ENCODE measurements around the gene ARHGEF4. TPM values are rescaled to one million over a fixed set of nuclear protein-coding genes. Genes with fewer than 3 reads are reported as not detected.

The ARHGEF4 gene
- total and polyA plus RNA-seq, 10 of the 15 experiments (the other 5 are each of a cell fraction or from before 2014, with no cell fraction given), result 0.02 to 0.24 (median 0.16) TPM; not detected in 6

DNA sequence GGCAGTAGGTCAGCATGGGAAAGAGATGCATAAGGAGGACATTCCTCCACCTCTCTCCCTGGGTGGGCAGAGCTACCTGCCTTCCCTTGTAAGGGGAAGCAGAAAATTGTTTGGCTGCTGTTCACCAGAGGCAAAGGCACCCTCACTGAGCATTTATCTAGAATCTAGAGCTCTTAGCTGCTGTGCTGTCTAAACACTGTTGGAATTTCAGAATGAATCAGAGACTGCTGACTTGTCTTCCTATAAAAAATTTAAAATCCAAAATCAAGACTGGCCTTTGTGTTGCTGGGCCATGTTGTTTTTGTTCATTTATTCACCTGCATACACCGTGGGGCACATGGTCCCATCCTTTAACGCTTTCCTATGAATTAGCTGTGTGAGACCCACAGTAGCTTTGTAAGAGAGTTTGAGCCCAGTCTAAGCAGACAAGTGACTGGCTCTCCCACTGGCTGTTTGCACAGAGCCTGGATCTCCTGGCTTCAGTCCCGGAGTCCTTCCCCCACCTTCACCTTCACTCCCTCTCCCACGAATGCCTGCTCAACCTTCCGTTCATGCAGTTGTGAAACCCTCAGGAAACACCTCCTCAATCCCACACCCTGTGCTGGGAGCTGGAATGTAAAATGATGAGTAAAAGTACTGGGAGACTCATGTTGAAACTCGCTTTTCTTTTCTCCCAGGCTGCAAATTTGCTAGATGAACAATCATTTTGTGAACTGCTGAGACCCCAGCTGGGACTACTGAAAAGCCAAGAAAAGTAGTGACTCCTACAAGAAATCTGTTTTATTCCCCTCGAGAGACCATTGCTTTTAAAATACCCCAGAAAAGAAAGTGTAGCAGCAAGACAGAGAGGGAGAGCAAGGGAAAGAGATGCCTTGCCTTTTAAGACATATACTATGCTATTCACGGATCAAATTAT, 180.4 kb downstream of the ARHGEF4 start:
- FAIRE-seq (no peak), ATAC-seq (no peak), DNase-seq (ENCODE audit: low read depth, low spot score) (no peak)
- H3K36me3 ChIP-seq (ENCODE audit: control insufficient read depth in 2 of 2, insufficient read depth in 2 of 2, low read length in 1 of 2), result no peaks in the 10 kb centered on the region
- H3K79me2 ChIP-seq (ENCODE audit: control insufficient read depth, insufficient read depth, low read length), result no peaks in the 10 kb centered on the region
- RAD21 ChIA-PET (ENCODE audit: unreplicated experiment), result interaction anchor here (1.0 kb wide), 1 partner anchor 10 kb away, joined by 5 read pairs; no protein-coding TSS in a partner anchor
- no peak overlapping the region for H3K4me2 ChIP-seq (ENCODE audit: control insufficient read depth, insufficient read depth)
- in situ Hi-C loops (cut with MboI) (no loop called here), intact Hi-C loops (cut with micrococcal nuclease; ENCODE audit: unreplicated experiment) (no loop called here)
- H3K4me1 ChIP-seq (ENCODE audit: control insufficient read depth, insufficient read depth, low read length), result no peaks in the 10 kb centered on the region
- BruUV-seq (replicated peaks), result no TSS peak
- POLR2A ChIA-PET, result no interaction called here
- no peaks in the 10 kb centered on the region for H3K9me3 ChIP-seq (replicated peaks; ENCODE audit: control insufficient read depth, insufficient read depth, low read length)
- peaks cover 0 to 3% of the 10 kb centered on the region in 2 experiments; a peak in 1 of 4 replicates for H3K27me3 ChIP-seq (replicated peaks in 1 of 2; ENCODE audit: control insufficient read depth in 2 of 2, insufficient read depth in 2 of 2, low read length in 1 of 2)
- no peak overlapping the region for H2AFZ ChIP-seq (ENCODE audit: control insufficient read depth, low read depth, low read length)
- 9% methylated on average over 8 of the region's 8 CpGs for WGBS (ENCODE audit: insufficient coverage, insufficient replicate concordance, low lambda C conversion rate, missing lambda C conversion rate)
- no peaks in the 10 kb centered on the region for H4K20me1 ChIP-seq (ENCODE audit: control insufficient read depth, insufficient read depth)
- no peak overlapping the region for H3K9ac ChIP-seq (ENCODE audit: control insufficient read depth, insufficient read depth, low read length)
- H3K4me3 ChIP-seq, result no peak overlapping the region
- SMC1A ChIA-PET (ENCODE audit: uncharacterized antibody, unreplicated experiment), result no interaction called here
- H3K27ac ChIP-seq (ENCODE audit: control insufficient read depth, insufficient read depth), result no peak overlapping the region
- CTCF ChIA-PET, result no interaction called here
- no peak for TF ChIP-seq CHD2 (IDR thresholded peaks at IDR 0.05; ENCODE audit: borderline replicate concordance, low read depth, low read length)
- TF ChIP-seq, protein P1, sequence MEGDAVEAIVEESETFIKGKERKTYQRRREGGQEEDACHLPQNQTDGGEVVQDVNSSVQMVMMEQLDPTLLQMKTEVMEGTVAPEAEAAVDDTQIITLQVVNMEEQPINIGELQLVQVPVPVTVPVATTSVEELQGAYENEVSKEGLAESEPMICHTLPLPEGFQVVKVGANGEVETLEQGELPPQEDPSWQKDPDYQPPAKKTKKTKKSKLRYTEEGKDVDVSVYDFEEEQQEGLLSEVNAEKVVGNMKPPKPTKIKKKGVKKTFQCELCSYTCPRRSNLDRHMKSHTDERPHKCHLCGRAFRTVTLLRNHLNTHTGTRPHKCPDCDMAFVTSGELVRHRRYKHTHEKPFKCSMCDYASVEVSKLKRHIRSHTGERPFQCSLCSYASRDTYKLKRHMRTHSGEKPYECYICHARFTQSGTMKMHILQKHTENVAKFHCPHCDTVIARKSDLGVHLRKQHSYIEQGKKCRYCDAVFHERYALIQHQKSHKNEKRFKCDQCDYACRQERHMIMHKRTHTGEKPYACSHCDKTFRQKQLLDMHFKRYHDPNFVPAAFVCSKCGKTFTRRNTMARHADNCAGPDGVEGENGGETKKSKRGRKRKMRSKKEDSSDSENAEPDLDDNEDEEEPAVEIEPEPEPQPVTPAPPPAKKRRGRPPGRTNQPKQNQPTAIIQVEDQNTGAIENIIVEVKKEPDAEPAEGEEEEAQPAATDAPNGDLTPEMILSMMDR (IDR thresholded peaks at IDR 0.05 in 2 of 3, conservative IDR thresholded peaks at IDR 0.05 in 1 of 3; ENCODE audit: control insufficient read depth in 2 of 3, extremely low read depth in 1 of 3, insufficient read depth in 1 of 3, low read depth in 3 of 3, low read length in 3 of 3), result no peak
- TF ChIP-seq, protein P2, sequence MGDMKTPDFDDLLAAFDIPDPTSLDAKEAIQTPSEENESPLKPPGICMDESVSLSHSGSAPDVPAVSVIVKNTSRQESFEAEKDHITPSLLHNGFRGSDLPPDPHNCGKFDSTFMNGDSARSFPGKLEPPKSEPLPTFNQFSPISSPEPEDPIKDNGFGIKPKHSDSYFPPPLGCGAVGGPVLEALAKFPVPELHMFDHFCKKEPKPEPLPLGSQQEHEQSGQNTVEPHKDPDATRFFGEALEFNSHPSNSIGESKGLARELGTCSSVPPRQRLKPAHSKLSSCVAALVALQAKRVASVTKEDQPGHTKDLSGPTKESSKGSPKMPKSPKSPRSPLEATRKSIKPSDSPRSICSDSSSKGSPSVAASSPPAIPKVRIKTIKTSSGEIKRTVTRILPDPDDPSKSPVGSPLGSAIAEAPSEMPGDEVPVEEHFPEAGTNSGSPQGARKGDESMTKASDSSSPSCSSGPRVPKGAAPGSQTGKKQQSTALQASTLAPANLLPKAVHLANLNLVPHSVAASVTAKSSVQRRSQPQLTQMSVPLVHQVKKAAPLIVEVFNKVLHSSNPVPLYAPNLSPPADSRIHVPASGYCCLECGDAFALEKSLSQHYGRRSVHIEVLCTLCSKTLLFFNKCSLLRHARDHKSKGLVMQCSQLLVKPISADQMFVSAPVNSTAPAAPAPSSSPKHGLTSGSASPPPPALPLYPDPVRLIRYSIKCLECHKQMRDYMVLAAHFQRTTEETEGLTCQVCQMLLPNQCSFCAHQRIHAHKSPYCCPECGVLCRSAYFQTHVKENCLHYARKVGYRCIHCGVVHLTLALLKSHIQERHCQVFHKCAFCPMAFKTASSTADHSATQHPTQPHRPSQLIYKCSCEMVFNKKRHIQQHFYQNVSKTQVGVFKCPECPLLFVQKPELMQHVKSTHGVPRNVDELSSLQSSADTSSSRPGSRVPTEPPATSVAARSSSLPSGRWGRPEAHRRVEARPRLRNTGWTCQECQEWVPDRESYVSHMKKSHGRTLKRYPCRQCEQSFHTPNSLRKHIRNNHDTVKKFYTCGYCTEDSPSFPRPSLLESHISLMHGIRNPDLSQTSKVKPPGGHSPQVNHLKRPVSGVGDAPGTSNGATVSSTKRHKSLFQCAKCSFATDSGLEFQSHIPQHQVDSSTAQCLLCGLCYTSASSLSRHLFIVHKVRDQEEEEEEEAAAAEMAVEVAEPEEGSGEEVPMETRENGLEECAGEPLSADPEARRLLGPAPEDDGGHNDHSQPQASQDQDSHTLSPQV (IDR thresholded peaks at IDR 0.05), result no peak
- no peak for TF ChIP-seq MYC (IDR thresholded peaks at IDR 0.05; ENCODE audit: insufficient read depth, insufficient read length, insufficient replicate concordance, low read length, severe bottlenecking)
- TF ChIP-seq, protein P3, sequence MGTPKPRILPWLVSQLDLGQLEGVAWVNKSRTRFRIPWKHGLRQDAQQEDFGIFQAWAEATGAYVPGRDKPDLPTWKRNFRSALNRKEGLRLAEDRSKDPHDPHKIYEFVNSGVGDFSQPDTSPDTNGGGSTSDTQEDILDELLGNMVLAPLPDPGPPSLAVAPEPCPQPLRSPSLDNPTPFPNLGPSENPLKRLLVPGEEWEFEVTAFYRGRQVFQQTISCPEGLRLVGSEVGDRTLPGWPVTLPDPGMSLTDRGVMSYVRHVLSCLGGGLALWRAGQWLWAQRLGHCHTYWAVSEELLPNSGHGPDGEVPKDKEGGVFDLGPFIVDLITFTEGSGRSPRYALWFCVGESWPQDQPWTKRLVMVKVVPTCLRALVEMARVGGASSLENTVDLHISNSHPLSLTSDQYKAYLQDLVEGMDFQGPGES (IDR thresholded peaks at IDR 0.05), result no peak
- no peak for TF ChIP-seq ZNF207 (IDR thresholded peaks at IDR 0.05; ENCODE audit: borderline replicate concordance)
- no peak for TF ChIP-seq ZSCAN29 (IDR thresholded peaks at IDR 0.05)
- TF ChIP-seq, protein P4, sequence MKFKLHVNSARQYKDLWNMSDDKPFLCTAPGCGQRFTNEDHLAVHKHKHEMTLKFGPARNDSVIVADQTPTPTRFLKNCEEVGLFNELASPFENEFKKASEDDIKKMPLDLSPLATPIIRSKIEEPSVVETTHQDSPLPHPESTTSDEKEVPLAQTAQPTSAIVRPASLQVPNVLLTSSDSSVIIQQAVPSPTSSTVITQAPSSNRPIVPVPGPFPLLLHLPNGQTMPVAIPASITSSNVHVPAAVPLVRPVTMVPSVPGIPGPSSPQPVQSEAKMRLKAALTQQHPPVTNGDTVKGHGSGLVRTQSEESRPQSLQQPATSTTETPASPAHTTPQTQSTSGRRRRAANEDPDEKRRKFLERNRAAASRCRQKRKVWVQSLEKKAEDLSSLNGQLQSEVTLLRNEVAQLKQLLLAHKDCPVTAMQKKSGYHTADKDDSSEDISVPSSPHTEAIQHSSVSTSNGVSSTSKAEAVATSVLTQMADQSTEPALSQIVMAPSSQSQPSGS (IDR thresholded peaks at IDR 0.05; ENCODE audit: low read length), result no peak
- TF ChIP-seq, protein P5, sequence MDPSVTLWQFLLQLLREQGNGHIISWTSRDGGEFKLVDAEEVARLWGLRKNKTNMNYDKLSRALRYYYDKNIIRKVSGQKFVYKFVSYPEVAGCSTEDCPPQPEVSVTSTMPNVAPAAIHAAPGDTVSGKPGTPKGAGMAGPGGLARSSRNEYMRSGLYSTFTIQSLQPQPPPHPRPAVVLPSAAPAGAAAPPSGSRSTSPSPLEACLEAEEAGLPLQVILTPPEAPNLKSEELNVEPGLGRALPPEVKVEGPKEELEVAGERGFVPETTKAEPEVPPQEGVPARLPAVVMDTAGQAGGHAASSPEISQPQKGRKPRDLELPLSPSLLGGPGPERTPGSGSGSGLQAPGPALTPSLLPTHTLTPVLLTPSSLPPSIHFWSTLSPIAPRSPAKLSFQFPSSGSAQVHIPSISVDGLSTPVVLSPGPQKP (IDR thresholded peaks at IDR 0.05; ENCODE audit: low read depth, low read length), result no peak
- no peak for TF ChIP-seq RELA (IDR thresholded peaks at IDR 0.05; ENCODE audit: borderline replicate concordance, partially characterized antibody)
- no peak for TF ChIP-seq SMAD1 (IDR thresholded peaks at IDR 0.05; ENCODE audit: low read depth, partially characterized antibody)
